Frontal cortex (tissue), 4 donors: ENCODE results near the gene CD59. TPM values are rescaled to one million over a fixed set of nuclear protein-coding genes. Genes with fewer than 3 reads are reported as not detected.

Source experiments
- DNase-seq, 2 donors: peaks; one replicate each; pipeline ENCODE4 v3.0.0; 2012; ENCODE audit warnings: low spot score in 2 of 2
- FAIRE-seq: peaks from 2 replicates; lab custom pipeline; 2012; peaks lifted over from hg19 to GRCh38; lab: Jason Lieb, UNC
- total RNA-seq: library from RNA; depleted of rRNA; stranded (reverse); fragments of >200 nt; gene quantifications from one replicate; pipeline ENCODE4 v1.2.3, GENCODE V29; 2014
- donor health status: control.
- donor health status: control.
- donor health status: control.

The CD59 gene
- total RNA-seq, 1 donor from 2014 or later: 31.4 TPM

DNA sequence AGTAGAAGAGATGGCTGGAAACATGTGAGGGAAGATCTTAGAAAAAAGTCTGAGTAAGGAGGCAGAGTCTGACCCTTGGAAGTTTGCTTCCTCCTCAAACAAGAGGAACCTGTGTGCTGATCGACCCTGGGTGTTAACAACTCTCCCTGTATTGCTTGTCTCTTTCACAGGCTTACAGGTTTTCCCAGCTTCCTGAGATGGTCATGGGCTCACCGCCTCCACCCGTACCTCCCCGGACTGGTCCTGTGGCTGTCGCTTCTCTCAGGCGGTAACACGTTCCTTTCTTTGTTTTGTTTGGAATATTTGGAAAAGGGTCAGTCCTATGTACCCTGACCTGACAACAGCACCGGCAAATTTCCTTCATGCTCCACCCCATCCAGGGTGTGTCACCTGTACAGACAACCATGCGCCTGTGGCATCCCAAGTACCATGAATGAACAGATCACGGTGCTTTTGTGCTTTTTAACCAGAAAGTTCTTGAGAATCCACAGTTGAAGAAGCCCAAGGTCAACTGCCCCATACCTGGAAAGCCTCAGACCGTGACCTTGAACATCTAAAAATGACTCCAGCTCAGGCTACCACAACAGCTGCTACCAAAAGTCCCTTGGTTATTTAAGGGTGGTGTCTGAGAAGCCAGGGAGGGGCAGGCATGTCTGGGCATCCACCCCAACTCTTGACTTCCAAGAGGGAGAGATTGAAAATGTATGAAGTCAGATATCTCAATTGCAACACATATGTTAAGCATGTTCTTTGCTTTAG, 80.2 kb downstream of the CD59 start:
- FAIRE-seq (no peak), DNase-seq (no peak)

- DNase-seq (no peak), FAIRE-seq (no peak)
Measured at GRCh38 chr11:33654594-33654993, 81.6 kb downstream of the CD59 start.

Other genes with a start within 250 kb of the CD59 start
- not detected for gene C11orf91, start 35.6 kb downstream of the CD59 start, total RNA-seq
- gene FBXO3, start 38.1 kb upstream of the CD59 start, total RNA-seq: 90.9 TPM
- 17.1 TPM for gene LMO2, start 155.7 kb upstream of the CD59 start, total RNA-seq